Lower lobe of right lung (tissue), 2 donors: ENCODE measurements around the gene ARFGEF3. TPM values are rescaled to one million over a fixed set of nuclear protein-coding genes. Genes with fewer than 3 reads are reported as not detected.

ENCODE experiments used
- ATAC-seq, 2 donors: fragments of 200-7000 bp; cut with Tn5 transposase; one replicate each; pipeline ENCODE4 v1.9.1; 2020 to 2022; ENCODE audit warnings: mild to moderate bottlenecking in 2 of 2, moderate library complexity in 2 of 2
- DNase-seq: peaks from one replicate; pipeline ENCODE4 v3.0.0-alpha.2; 2020
- H3K27ac ChIP-seq: fragments of 200-600 bp; one replicate; pipeline ENCODE4 v1.8.0; 2022
- H3K27me3 ChIP-seq: fragments of 200-600 bp; one replicate; pipeline ENCODE4 v1.8.0; 2022; ENCODE audit warnings: low read depth
- H3K36me3 ChIP-seq: fragments of 200-600 bp; one replicate; pipeline ENCODE4 v1.8.0; 2022; ENCODE audit warnings: mild to moderate bottlenecking
- H3K4me1 ChIP-seq: fragments of 200-600 bp; one replicate; pipeline ENCODE4 v1.8.0; 2022
- H3K4me3 ChIP-seq: fragments of 200-600 bp; one replicate; pipeline ENCODE4 v1.8.0; 2022; ENCODE audit warnings: mild to moderate bottlenecking
- H3K9me3 ChIP-seq: fragments of 200-600 bp; one replicate; pipeline ENCODE4 v1.8.0; 2022
- CTCF ChIP-seq: fragments of 200-600 bp; IDR thresholded peaks from one replicate; pipeline ENCODE4 v1.8.0; 2022; ENCODE audit warnings: antibody characterized with exemption, mild to moderate bottlenecking
- intact Hi-C: fragments of 100-400 bp; cut with DNase I; formaldehyde crosslinking; loops from one replicate; pipeline ENCODE4 v1.11.0; 2022
- total RNA-seq: library from RNA; stranded (reverse); fragmentation: NEBNext Ultra II Directional; extraction: Animal tissue kit (Norgen Biotek cat#: 25700); gene quantifications from one replicate; pipeline ENCODE4 v1.2.1, GENCODE V29; 2021
- donor health status: DM: no; HTN: yes; CAD: no; lungs with severe emphysema.

ARFGEF3 gene
- total RNA-seq, 1 donor from 2014 or later = 33.8 TPM

- no peaks in the 10 kb centered on the region for H3K9me3 ChIP-seq
- no peak for ATAC-seq
- no peak overlapping the region for H3K4me3 ChIP-seq
- no peak for DNase-seq
- intact Hi-C loops = no loop called here
- H3K27me3 ChIP-seq = no peaks in the 10 kb centered on the region
- TF ChIP-seq CTCF = no peak
- no peaks in the 10 kb centered on the region for H3K4me1 ChIP-seq
- peaks cover 52% of the 10 kb centered on the region for H3K36me3 ChIP-seq
- no peak overlapping the region for H3K27ac ChIP-seq
Observed at GRCh38 chr6:138296786-138297185, 135.0 kb downstream of the ARFGEF3 start.

- Histone ChIP-seq H3K4me1 (no peaks in the 10 kb centered on the region), H3K4me3 (no peak overlapping the region), H3K9me3 (no peaks in the 10 kb centered on the region), H3K36me3 (peaks cover 52% of the 10 kb centered on the region), H3K27ac (no peak overlapping the region), H3K27me3 (no peaks in the 10 kb centered on the region)
- DNase-seq = no peak
- intact Hi-C loops = no loop called here
- TF ChIP-seq CTCF = no peak
- ATAC-seq = no peak
Observed at GRCh38 chr6:138297761-138298298, 136.1 kb downstream of the ARFGEF3 start.

GRCh38 chr6:138300469-138300868 is 138.7 kb downstream of the ARFGEF3 start:
- H3K4me3 ChIP-seq = no peak overlapping the region
- ATAC-seq (no peak), DNase-seq (no peak)
- TF ChIP-seq CTCF = no peak
- no peak overlapping the region for H3K27ac ChIP-seq
- H3K9me3 ChIP-seq = no peaks in the 10 kb centered on the region
- H3K27me3 ChIP-seq = no peaks in the 10 kb centered on the region
- H3K4me1 ChIP-seq = no peaks in the 10 kb centered on the region
- intact Hi-C loops = no loop called here
- H3K36me3 ChIP-seq = peaks cover 32% of the 10 kb centered on the region

- Histone ChIP-seq H3K27me3 (no peaks in the 10 kb centered on the region), H3K27ac (no peak overlapping the region), H3K4me1 (no peaks in the 10 kb centered on the region), H3K4me3 (no peak overlapping the region), H3K9me3 (no peaks in the 10 kb centered on the region), H3K36me3 (peaks cover 22% of the 10 kb centered on the region)
- intact Hi-C loops = no loop called here
- ATAC-seq = no peak
- DNase-seq = no peak
- no peak for TF ChIP-seq CTCF
Observed at GRCh38 chr6:138302554-138302953, 140.8 kb downstream of the ARFGEF3 start.

GRCh38 chr6:138307352-138307751 is 145.6 kb downstream of the ARFGEF3 start:
- DNase-seq (no peak), ATAC-seq (no peak)
- no peaks in the 10 kb centered on the region for H3K27me3 ChIP-seq
- TF ChIP-seq CTCF = no peak
- no peak overlapping the region for H3K4me3 ChIP-seq
- intact Hi-C loops = no loop called here
- H3K4me1 ChIP-seq = no peaks in the 10 kb centered on the region
- H3K27ac ChIP-seq = no peak overlapping the region
- H3K36me3 ChIP-seq = no peaks in the 10 kb centered on the region
- no peaks in the 10 kb centered on the region for H3K9me3 ChIP-seq
